ENCODE results near the gene TRAF2.

TRAF2 gene

GRCh38 chr9:136941231-136942111 is 55.2 kb downstream of the TRAF2 start:
- DNase-seq: no peak

- no peak for DNase-seq
These were observed 56.0 kb downstream of the TRAF2 start for GRCh38 chr9:136942112-136942880.

- DNase-seq: no peak
These were observed 56.5 kb downstream of the TRAF2 start for GRCh38 chr9:136942881-136943230.

- peak; percentile 64 for DNase-seq
These were observed 57.2 kb downstream of the TRAF2 start for GRCh38 chr9:136943291-136944211.

- DNase-seq: no peak
These were observed 57.8 kb downstream of the TRAF2 start for GRCh38 chr9:136944212-136944518.

- DNase-seq: peak; percentile 98
These were observed 58.4 kb downstream of the TRAF2 start, which contains the start of the genes C8G and FBXW5 for GRCh38 chr9:136944519-136945332. C8G (plus strand) TSS chr9:136945243; CDS start chr9:136945321, 78 bp downstream. FBXW5 (minus strand) TSS chr9:136944738; CDS start chr9:136944083, 655 bp downstream.

- DNase-seq: no peak
These were observed 59.3 kb downstream of the TRAF2 start for GRCh38 chr9:136945333-136946227.

GRCh38 chr9:136946228-136947027 is 60.1 kb downstream of the TRAF2 start:
- DNase-seq: no peak

GRCh38 chr9:136947028-136947891 is 60.9 kb downstream of the TRAF2 start:
- DNase-seq: no peak

- DNase-seq: no peak
These were observed 61.7 kb downstream of the TRAF2 start for GRCh38 chr9:136947955-136948510.

- DNase-seq: no peak
These were observed 63.0 kb downstream of the TRAF2 start for GRCh38 chr9:136949239-136949816.

GRCh38 chr9:136949817-136950655 is 63.7 kb downstream of the TRAF2 start:
- peak; percentile 97 for DNase-seq

- no peak for DNase-seq
These were observed 64.5 kb downstream of the TRAF2 start for GRCh38 chr9:136950656-136951276.

- no peak for DNase-seq
These were observed 65.4 kb downstream of the TRAF2 start, which contains the start of gene LCN12 for GRCh38 chr9:136951541-136952320. LCN12 (plus strand) TSS chr9:136952273; CDS start chr9:136952328, 55 bp downstream.

- no peak for DNase-seq
These were observed 66.1 kb downstream of the TRAF2 start for GRCh38 chr9:136952321-136952850.
